Muscle layer of duodenum (tissue), 2 donors: ENCODE results near the gene POFUT2.

ENCODE experiments used
- H3K27ac ChIP-seq: one replicate; pipeline ENCODE4 v1.7.0; 2013; ENCODE audit warnings: mild to moderate bottlenecking, low read length
- H3K27me3 ChIP-seq: one replicate; pipeline ENCODE4 v1.7.0; 2013; ENCODE audit warnings: low read depth, mild to moderate bottlenecking, control low read depth, low read length
- H3K36me3 ChIP-seq, 2 donors: one replicate each; pipeline ENCODE4 v1.7.0; 2013; ENCODE audit warnings: low read length in 2 of 2, control low read depth in 1 of 2, mild to moderate bottlenecking in 1 of 2; ENCODE audit not compliant: insufficient read depth in 2 of 2, control insufficient read depth in 1 of 2
- H3K4me1 ChIP-seq, 2 donors: one replicate each; pipeline ENCODE4 v1.7.0; 2013; ENCODE audit warnings: low read length in 2 of 2, mild to moderate bottlenecking in 2 of 2, control low read depth in 1 of 2, moderate library complexity in 1 of 2; ENCODE audit not compliant: insufficient read depth in 2 of 2, control insufficient read depth in 1 of 2
- H3K4me3 ChIP-seq, 2 donors: one replicate each; pipeline ENCODE4 v1.7.0; 2013; ENCODE audit warnings: low read length in 2 of 2, low read depth in 1 of 2, mild to moderate bottlenecking in 1 of 2
- H3K9me3 ChIP-seq, 2 donors: one replicate each; pipeline ENCODE4 v1.7.0; 2013; ENCODE audit warnings: low read length in 2 of 2, control low read depth in 1 of 2, mild to moderate bottlenecking in 1 of 2; ENCODE audit not compliant: control insufficient read depth in 1 of 2
- donor health status: healthy.

Gene POFUT2

GRCh38 chr21:45287438-45288391, at the start of gene POFUT2:
Gene POFUT2 (minus strand): TSS chr21:45287895. CDS start chr21:45287871, 24 bp downstream.
- no peaks in the 10 kb centered on the region for H3K27me3 ChIP-seq
- peak within 1 kb of the TSS; percentile 33 to 64 for H3K4me3 ChIP-seq
- peaks cover 19 to 29% of the 10 kb centered on the region in 2 donors for H3K36me3 ChIP-seq
- H3K4me1 ChIP-seq, result peaks cover 10 to 28% of the 10 kb centered on the region in 2 donors
- no peaks in the 10 kb centered on the region for H3K9me3 ChIP-seq
- no peak within 1 kb of the TSS for H3K27ac ChIP-seq

GRCh38 chr21:45336870-45337269, 49.2 kb upstream of the POFUT2 start:
- peaks cover 0 to 3% of the 10 kb centered on the region in 2 donors for H3K4me1 ChIP-seq
- H3K9me3 ChIP-seq, result no peaks in the 10 kb centered on the region
- H3K4me3 ChIP-seq, result no peak overlapping the region
- no peaks in the 10 kb centered on the region for H3K27me3 ChIP-seq
- no peak overlapping the region for H3K27ac ChIP-seq
- H3K36me3 ChIP-seq, result no peaks in the 10 kb centered on the region

- no peaks in the 10 kb centered on the region for H3K27me3 ChIP-seq
- H3K4me3 ChIP-seq, result no peak overlapping the region
- H3K4me1 ChIP-seq, result peaks cover 0 to 3% of the 10 kb centered on the region in 2 donors
- H3K9me3 ChIP-seq, result no peaks in the 10 kb centered on the region
- H3K27ac ChIP-seq, result no peak overlapping the region
- H3K36me3 ChIP-seq, result no peaks in the 10 kb centered on the region
These were observed 48.8 kb upstream of the POFUT2 start for GRCh38 chr21:45336535-45336810.

- Histone ChIP-seq H3K9me3 (no peaks in the 10 kb centered on the region), H3K27me3 (no peaks in the 10 kb centered on the region), H3K27ac (no peak overlapping the region), H3K4me1 (peaks cover 0 to 3% of the 10 kb centered on the region in 2 donors), H3K4me3 (no peak overlapping the region), H3K36me3 (no peaks in the 10 kb centered on the region)
These were observed 48.3 kb upstream of the POFUT2 start for GRCh38 chr21:45335761-45336534.

- Histone ChIP-seq H3K27ac (no peak overlapping the region), H3K9me3 (no peaks in the 10 kb centered on the region), H3K4me3 (no peak overlapping the region), H3K4me1 (peaks cover 0 to 3% of the 10 kb centered on the region in 2 donors), H3K36me3 (no peaks in the 10 kb centered on the region), H3K27me3 (no peaks in the 10 kb centered on the region)
These were observed 47.6 kb upstream of the POFUT2 start for GRCh38 chr21:45335151-45335760.

- Histone ChIP-seq H3K27me3 (no peaks in the 10 kb centered on the region), H3K4me1 (peaks cover 0 to 7% of the 10 kb centered on the region in 2 donors), H3K4me3 (no peak overlapping the region), H3K27ac (no peak overlapping the region), H3K36me3 (no peaks in the 10 kb centered on the region), H3K9me3 (no peaks in the 10 kb centered on the region)
These were observed 46.9 kb upstream of the POFUT2 start for GRCh38 chr21:45334591-45335081.

GRCh38 chr21:45334134-45334533, 46.4 kb upstream of the POFUT2 start:
- no peaks in the 10 kb centered on the region for H3K9me3 ChIP-seq
- H3K27ac ChIP-seq, result no peak overlapping the region
- no peaks in the 10 kb centered on the region for H3K36me3 ChIP-seq
- H3K4me1 ChIP-seq, result peaks cover 0 to 7% of the 10 kb centered on the region in 2 donors
- no peaks in the 10 kb centered on the region for H3K27me3 ChIP-seq
- H3K4me3 ChIP-seq, result no peak overlapping the region

GRCh38 chr21:45333583-45334121, 46.0 kb upstream of the POFUT2 start:
- Histone ChIP-seq H3K9me3 (no peaks in the 10 kb centered on the region), H3K4me1 (peaks cover 0 to 7% of the 10 kb centered on the region in 2 donors), H3K36me3 (no peaks in the 10 kb centered on the region), H3K4me3 (no peak overlapping the region), H3K27me3 (no peaks in the 10 kb centered on the region), H3K27ac (no peak overlapping the region)

- no peaks in the 10 kb centered on the region for H3K27me3 ChIP-seq
- no peaks in the 10 kb centered on the region for H3K9me3 ChIP-seq
- no peaks in the 10 kb centered on the region for H3K36me3 ChIP-seq
- H3K27ac ChIP-seq, result no peak overlapping the region
- H3K4me3 ChIP-seq, result no peak overlapping the region
- peaks cover 0 to 7% of the 10 kb centered on the region in 2 donors for H3K4me1 ChIP-seq
These were observed 45.4 kb upstream of the POFUT2 start for GRCh38 chr21:45332981-45333582.

- H3K4me3 ChIP-seq, result no peak overlapping the region
- no peaks in the 10 kb centered on the region for H3K36me3 ChIP-seq
- no peaks in the 10 kb centered on the region for H3K27me3 ChIP-seq
- H3K4me1 ChIP-seq, result peaks cover 0 to 7% of the 10 kb centered on the region in 2 donors
- no peak overlapping the region for H3K27ac ChIP-seq
- H3K9me3 ChIP-seq, result no peaks in the 10 kb centered on the region
These were observed 44.7 kb upstream of the POFUT2 start for GRCh38 chr21:45332415-45332814.
